Effector CD4-positive, alpha-beta T cell (primary cell): ENCODE data around the gene ERBB4.

ENCODE experiments used
- DNase-seq: peaks from one replicate; pipeline ENCODE4 v3.0.0-alpha.2; 2020

ERBB4 gene

GRCh38 chr2:211447548-211447947 lies 1091.1 kb downstream of the ERBB4 start:
- no peak for DNase-seq

- no peak for DNase-seq
Observed at GRCh38 chr2:211440107-211440506, 1098.5 kb downstream of the ERBB4 start.

- DNase-seq = no peak
Observed at GRCh38 chr2:211439011-211439410, 1099.6 kb downstream of the ERBB4 start.

- DNase-seq = no peak
Observed at GRCh38 chr2:211437396-211437795, 1101.2 kb downstream of the ERBB4 start.

- no peak for DNase-seq
Observed at GRCh38 chr2:211436182-211436581, 1102.4 kb downstream of the ERBB4 start.

- no peak for DNase-seq
Observed at GRCh38 chr2:211435331-211435730, 1103.3 kb downstream of the ERBB4 start.

- no peak for DNase-seq
Observed at GRCh38 chr2:211434773-211435172, 1103.8 kb downstream of the ERBB4 start.

- DNase-seq = no peak
Observed at GRCh38 chr2:211429256-211429920, 1109.2 kb downstream of the ERBB4 start.

- DNase-seq = no peak
Observed at GRCh38 chr2:211426240-211426639, 1112.4 kb downstream of the ERBB4 start.

- no peak for DNase-seq
Observed at GRCh38 chr2:211423018-211423417, 1115.6 kb downstream of the ERBB4 start.

- no peak for DNase-seq
Observed at GRCh38 chr2:211417544-211417943, 1121.1 kb downstream of the ERBB4 start.

- no peak for DNase-seq
Observed at GRCh38 chr2:211416373-211416772, 1122.2 kb downstream of the ERBB4 start.

- no peak for DNase-seq
Observed at GRCh38 chr2:211413746-211414145, 1124.9 kb downstream of the ERBB4 start.

GRCh38 chr2:211408483-211408891 lies 1130.1 kb downstream of the ERBB4 start:
- no peak for DNase-seq

GRCh38 chr2:211407076-211407475 lies 1131.5 kb downstream of the ERBB4 start:
- DNase-seq = no peak

- DNase-seq = no peak
Observed at GRCh38 chr2:211405036-211405435, 1133.6 kb downstream of the ERBB4 start.

GRCh38 chr2:211404098-211404497 lies 1134.5 kb downstream of the ERBB4 start:
- DNase-seq = no peak

- no peak for DNase-seq
Observed at GRCh38 chr2:211401328-211401727, 1137.3 kb downstream of the ERBB4 start.

GRCh38 chr2:211397764-211398163 lies 1140.8 kb downstream of the ERBB4 start:
- no peak for DNase-seq

GRCh38 chr2:211396815-211397214 lies 1141.8 kb downstream of the ERBB4 start:
- DNase-seq = no peak

- DNase-seq = no peak
Observed at GRCh38 chr2:211391189-211391567, 1147.4 kb downstream of the ERBB4 start.

GRCh38 chr2:211390536-211391188 lies 1147.9 kb downstream of the ERBB4 start:
- no peak for DNase-seq

- no peak for DNase-seq
Observed at GRCh38 chr2:211387734-211388133, 1150.9 kb downstream of the ERBB4 start.

- no peak for DNase-seq
Observed at GRCh38 chr2:211380041-211380440, 1158.6 kb downstream of the ERBB4 start.

GRCh38 chr2:211376410-211376809 lies 1162.2 kb downstream of the ERBB4 start:
- no peak for DNase-seq
